IMR-90 (cell line): Measurements from ENCODE around the gene NPC1. TPM values are rescaled to one million over a fixed set of nuclear protein-coding genes. Genes with fewer than 3 reads are reported as not detected.

ENCODE experiments used
- ATAC-seq: fragments of 200-7000 bp; cut with Tn5 transposase; 2 replicates; pipeline ENCODE4 v1.9.1; 2020; ENCODE audit warnings: low read depth, mild to moderate bottlenecking, moderate library complexity
- BruUV-seq: library from RNA; stranded (reverse); fragments of 400-500 nt; replicated peaks from 2 replicates; lab custom pipeline; 2021; lab: Mats Ljungman, UMichigan
- CTCF ChIA-PET: fragments of 300-600 bp; formaldehyde crosslinking; extraction: SDS; loops from one replicate; lab custom pipeline; 2021; ENCODE audit warnings: antibody characterized with exemption; lab: Yijun Ruan, JAX
- POLR2A ChIA-PET: fragments of 300-600 bp; sonication (Branson Sonifier 250); formaldehyde crosslinking; loops from one replicate; lab custom pipeline; 2022; ENCODE audit warnings: antibody characterized with exemption; ENCODE audit not compliant: unreplicated experiment; lab: Charles Lee
- DNase-seq: peaks from one replicate; pipeline ENCODE4 v3.0.0; 2013
- H2AFZ ChIP-seq: replicated peaks from 2 replicates; pipeline ENCODE3; 2013; ENCODE audit warnings: low read length, mild to moderate bottlenecking; ENCODE audit not compliant: poor library complexity
- H2AK5ac ChIP-seq: 2 replicates; pipeline ENCODE4 v1.6.1; 2013; ENCODE audit warnings: low read depth, low read length, inconsistent platforms
- H2AK9ac ChIP-seq: replicated peaks from 2 replicates; pipeline ENCODE3; 2013; ENCODE audit warnings: mild to moderate bottlenecking, low read depth, low read length, moderate library complexity; ENCODE audit not compliant: poor library complexity
- H2BK120ac ChIP-seq: 2 replicates; pipeline ENCODE4 v1.6.1; 2013; ENCODE audit warnings: low read depth, low read length, inconsistent platforms
- H2BK15ac ChIP-seq: 3 replicates; pipeline ENCODE4 v1.6.1; 2013; ENCODE audit warnings: low read depth, low read length, inconsistent platforms
- H2BK20ac ChIP-seq: 2 replicates; pipeline ENCODE4 v1.6.1; 2013; ENCODE audit warnings: low read depth, mild to moderate bottlenecking, inconsistent platforms, low read length, moderate library complexity
- H2BK5ac ChIP-seq: 2 replicates; pipeline ENCODE4 v1.6.1; 2013; ENCODE audit warnings: mild to moderate bottlenecking, low read depth, low read length, inconsistent platforms; ENCODE audit not compliant: poor library complexity, severe bottlenecking
- H3K14ac ChIP-seq: replicated peaks from 2 replicates; pipeline ENCODE4 v1.6.1; 2013; ENCODE audit warnings: low read depth, low read length, inconsistent platforms
- H3K18ac ChIP-seq: 2 replicates; pipeline ENCODE4 v1.6.1; 2013; ENCODE audit warnings: low read depth, low read length, control low read depth
- H3K23ac ChIP-seq: 2 replicates; pipeline ENCODE4 v1.6.1; 2013; ENCODE audit warnings: low read depth, low read length, inconsistent platforms
- H3K27ac ChIP-seq: 2 replicates; pipeline ENCODE4 v1.5.1; 2013; ENCODE audit warnings: mild to moderate bottlenecking, control low read depth, low read length; ENCODE audit not compliant: insufficient read depth
- H3K27me3 ChIP-seq: 2 replicates; pipeline ENCODE4 v1.6.1; 2013; ENCODE audit warnings: low read length; ENCODE audit not compliant: control insufficient read depth, insufficient read depth
- H3K36me3 ChIP-seq: 2 replicates; pipeline ENCODE4 v1.6.1; 2013; ENCODE audit warnings: low read length, mixed read lengths; ENCODE audit not compliant: control insufficient read depth, insufficient read depth
- H3K4ac ChIP-seq: 2 replicates; pipeline ENCODE4 v1.6.1; 2013; ENCODE audit warnings: low read depth, low read length, inconsistent platforms
- H3K4me1 ChIP-seq: 2 replicates; pipeline ENCODE4 v1.6.1; 2013; ENCODE audit warnings: low read length, mixed read lengths; ENCODE audit not compliant: control insufficient read depth, insufficient read depth
- H3K4me2 ChIP-seq: 2 replicates; pipeline ENCODE4 v1.6.1; 2013; ENCODE audit warnings: low read depth, mild to moderate bottlenecking, control low read depth, low read length, moderate library complexity
- H3K4me3 ChIP-seq: 2 replicates; pipeline ENCODE4 v1.5.1; 2013; ENCODE audit warnings: low read depth, mild to moderate bottlenecking, control low read depth, low read length, moderate library complexity; ENCODE audit not compliant: insufficient read depth
- H3K56ac ChIP-seq: 2 replicates; pipeline ENCODE4 v1.6.1; 2013; ENCODE audit warnings: low read length, inconsistent platforms; ENCODE audit not compliant: insufficient read depth; ENCODE audit errors: extremely low read depth
- H3K79me1 ChIP-seq, 2 experiments: 2 replicates each; pipeline ENCODE4 v1.6.1; 2013; ENCODE audit warnings: low read length in 2 of 2, inconsistent platforms in 1 of 2, low read depth in 1 of 2
- H3K9ac ChIP-seq: 2 replicates; pipeline ENCODE4 v1.6.1; 2013; ENCODE audit warnings: low read depth, low read length, control low read depth
- H3K9me1 ChIP-seq: 2 replicates; pipeline ENCODE4 v1.6.1; 2013; ENCODE audit warnings: low read length, inconsistent platforms; ENCODE audit not compliant: insufficient read depth
- H3K9me3 ChIP-seq: 2 replicates; pipeline ENCODE4 v1.6.1; 2013; ENCODE audit warnings: low read length; ENCODE audit not compliant: control insufficient read depth, insufficient read depth
- H4K20me1 ChIP-seq: 2 replicates; pipeline ENCODE4 v1.6.1; 2013; ENCODE audit warnings: low read length, inconsistent platforms; ENCODE audit not compliant: insufficient read depth
- H4K5ac ChIP-seq: 2 replicates; pipeline ENCODE4 v1.6.1; 2013; ENCODE audit warnings: mild to moderate bottlenecking, low read depth, low read length, control low read depth
- H4K8ac ChIP-seq, 2 experiments: 2 replicates each; pipeline ENCODE4 v1.6.1; 2013; ENCODE audit warnings: low read depth in 2 of 2, low read length in 2 of 2, control low read depth in 1 of 2, inconsistent platforms in 1 of 2
- H4K91ac ChIP-seq: 2 replicates; pipeline ENCODE4 v1.6.1; 2013; ENCODE audit warnings: low read depth, low read length, inconsistent platforms; ENCODE audit not compliant: insufficient read depth
- BHLHE40 ChIP-seq: fragments of 150-350 bp; IDR thresholded peaks from 2 replicates; pipeline ENCODE4 v1.6.1; 2016; ENCODE audit warnings: mild to moderate bottlenecking, low read depth, low read length
- CEBPB ChIP-seq: IDR thresholded peaks from 2 replicates; pipeline ENCODE4 v1.6.1; 2012; ENCODE audit warnings: low read depth, low read length, improper control_type of control experiment
- CHD1 ChIP-seq: IDR thresholded peaks from 2 replicates; pipeline ENCODE4 v1.6.1; 2012; ENCODE audit warnings: low read depth, low read length, improper control_type of control experiment
- CTCF ChIP-seq: conservative IDR thresholded peaks from 2 replicates; pipeline ENCODE4 v1.5.1; 2012; ENCODE audit warnings: mild to moderate bottlenecking, low read depth, low read length, improper control_type of control experiment
- FOS ChIP-seq: fragments of 150-350 bp; IDR thresholded peaks from 2 replicates; pipeline ENCODE4 v1.6.1; 2016; ENCODE audit warnings: low read depth, low read length
- MAFK ChIP-seq: IDR thresholded peaks from 2 replicates; pipeline ENCODE4 v1.6.1; 2012; ENCODE audit warnings: low read depth, low read length, improper control_type of control experiment
- MAZ ChIP-seq: IDR thresholded peaks from 2 replicates; pipeline ENCODE4 v1.6.1; 2012; ENCODE audit warnings: low read depth, mild to moderate bottlenecking, low read length, improper control_type of control experiment, moderate library complexity, borderline replicate concordance
- MXI1 ChIP-seq: IDR thresholded peaks from 2 replicates; pipeline ENCODE4 v1.6.1; 2012; ENCODE audit warnings: low read depth, mild to moderate bottlenecking, low read length, moderate library complexity, borderline replicate concordance
- NFE2L2 ChIP-seq: fragments of 150-350 bp; IDR thresholded peaks from 2 replicates; pipeline ENCODE4 v1.6.1; 2016; ENCODE audit warnings: low read depth, mild to moderate bottlenecking, low read length
- POLR2A ChIP-seq: IDR thresholded peaks from 2 replicates; pipeline ENCODE4 v1.6.1; 2012; ENCODE audit warnings: mild to moderate bottlenecking, low read depth, low read length
- RAD21 ChIP-seq: IDR thresholded peaks from 2 replicates; pipeline ENCODE4 v1.6.1; 2012; ENCODE audit warnings: low read length, improper control_type of control experiment
- RCOR1 ChIP-seq: IDR thresholded peaks from 2 replicates; pipeline ENCODE4 v1.6.1; 2012; ENCODE audit warnings: mild to moderate bottlenecking, low read length, improper control_type of control experiment; ENCODE audit not compliant: insufficient replicate concordance
- RFX5 ChIP-seq: IDR thresholded peaks from 2 replicates; pipeline ENCODE4 v1.8.0; 2012; ENCODE audit warnings: low read depth, mild to moderate bottlenecking, low read length, moderate library complexity
- SMC3 ChIP-seq: fragments of 150-350 bp; IDR thresholded peaks from 2 replicates; pipeline ENCODE4 v1.6.1; 2016; ENCODE audit warnings: low read depth, mild to moderate bottlenecking, antibody characterized with exemption, low read length, moderate library complexity
- USF2 ChIP-seq: fragments of 150-350 bp; IDR thresholded peaks from 2 replicates; pipeline ENCODE4 v1.6.1; 2017; ENCODE audit warnings: mild to moderate bottlenecking, antibody characterized with exemption, low read length, low read depth
- WGBS, 2 experiments: methylation state at CpG; one replicate each; pipeline versions ENCODE4 v1.1.5 to v1.1.7; 2013; ENCODE audit warnings: missing lambda C conversion rate in 2 of 2; ENCODE audit not compliant: insufficient read length in 1 of 2; ENCODE audit errors: extremely low coverage in 2 of 2; 5-methylcytosine and 5-hydroxymethylcytosine counted together
- dilution Hi-C: fragments of 300-500 bp; cut with HindIII; formaldehyde crosslinking; loops from one replicate; pipeline ENCODE4 v1.14.3; 2018; ENCODE audit warnings: low sequenced_read_pairs; ENCODE audit not compliant: unreplicated experiment
- in situ Hi-C: fragments of 300-500 bp; cut with MboI; formaldehyde crosslinking; loops from 3 replicates; pipeline ENCODE4 v1.14.3; 2019; ENCODE audit warnings: low sequenced_read_pairs, inconsistent platforms, mixed read lengths
- intact Hi-C: fragments of 100-400 bp; cut with micrococcal nuclease; formaldehyde crosslinking; loops from 2 replicates; pipeline ENCODE4 v1.10.0; 2022
- polyA plus RNA-seq, 3 experiments: library from polyadenylated mRNA; depleted of rRNA; stranded (reverse); fragments of >200 nt; gene quantifications; 2 replicates each; pipeline ENCODE4 v1.2.3, GENCODE V29; 2012; ENCODE audit warnings: low replicate concordance in 1 of 3
- total RNA-seq: library from RNA; depleted of rRNA; stranded (reverse); fragments of >200 nt; gene quantifications from 2 replicates; pipeline ENCODE4 v1.2.3, GENCODE V29; 2012
- TF ChIP-seq, protein P1 (sequence below): fragments of 150-350 bp; IDR thresholded peaks from 2 replicates; pipeline ENCODE4 v1.6.1; 2016; ENCODE audit warnings: low read depth, mild to moderate bottlenecking, low read length, moderate library complexity, borderline replicate concordance

Gene NPC1
- total and polyA plus RNA-seq, 2 of the 4 experiments (the other 2 are of a cell fraction) = 7.5 to 7.9 TPM

- WGBS, 2 experiments = 60% methylated on average over 2 of the region's 4 CpGs; no CpG with 5 or more reads in 1 of the 2 experiments
- Histone ChIP-seq H2AK9ac (no peak overlapping the region), H3K4me1 (peaks cover 7% of the 10 kb centered on the region), H3K4ac (no peak overlapping the region), H2BK5ac (no peak overlapping the region), H3K14ac (no peak overlapping the region), H3K18ac (no peak overlapping the region), H3K56ac (no peak overlapping the region), H2BK120ac (no peak overlapping the region), H2BK15ac (no peak overlapping the region), H3K36me3 (no peaks in the 10 kb centered on the region), H3K9ac (no peak overlapping the region), H3K27ac (no peak overlapping the region), H2AFZ (no peak overlapping the region), H4K5ac (no peak overlapping the region), H2AK5ac (no peak overlapping the region), H3K9me3 (no peaks in the 10 kb centered on the region), H3K9me1 (no peaks in the 10 kb centered on the region), H3K23ac (no peak overlapping the region), H3K79me1 (no peaks in the 10 kb centered on the region), H2BK20ac (no peak overlapping the region), H4K20me1 (no peaks in the 10 kb centered on the region), H4K91ac (no peak overlapping the region), H3K4me3 (no peak overlapping the region), H3K27me3 (peaks cover 23% of the 10 kb centered on the region), H4K8ac (no peak overlapping the region), H3K4me2 (no peak overlapping the region)
- dilution Hi-C loops = no loop called here
- ATAC-seq = no peak
- CTCF ChIA-PET = interaction anchor here (0.6 to 1.3 kb wide), 2 partner anchors 9 to 10 kb away, joined by 3 to 4 read pairs; no protein-coding TSS in a partner anchor
- intact Hi-C loops = no loop called here
- TF ChIP-seq BHLHE40 (no peak), CEBPB (no peak), MAZ (no peak), POLR2A (no peak), RAD21 (no peak), MXI1 (no peak), RCOR1 (no peak), NFE2L2 (no peak), USF2 (no peak), SMC3 (no peak), MAFK (no peak), FOS (no peak), CTCF (no peak), CHD1 (no peak), RFX5 (no peak)
- TF ChIP-seq, protein P1, sequence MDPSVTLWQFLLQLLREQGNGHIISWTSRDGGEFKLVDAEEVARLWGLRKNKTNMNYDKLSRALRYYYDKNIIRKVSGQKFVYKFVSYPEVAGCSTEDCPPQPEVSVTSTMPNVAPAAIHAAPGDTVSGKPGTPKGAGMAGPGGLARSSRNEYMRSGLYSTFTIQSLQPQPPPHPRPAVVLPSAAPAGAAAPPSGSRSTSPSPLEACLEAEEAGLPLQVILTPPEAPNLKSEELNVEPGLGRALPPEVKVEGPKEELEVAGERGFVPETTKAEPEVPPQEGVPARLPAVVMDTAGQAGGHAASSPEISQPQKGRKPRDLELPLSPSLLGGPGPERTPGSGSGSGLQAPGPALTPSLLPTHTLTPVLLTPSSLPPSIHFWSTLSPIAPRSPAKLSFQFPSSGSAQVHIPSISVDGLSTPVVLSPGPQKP = no peak
- in situ Hi-C loops = no loop called here
- BruUV-seq = no TSS peak
- no peak for DNase-seq
- POLR2A ChIA-PET = no interaction called here
Observed at GRCh38 chr18:23617412-23618014, 31.2 kb upstream of the NPC1 start.
